ENCODE data around the gene PRLH. TPM values are rescaled to one million over a fixed set of nuclear protein-coding genes. Genes with fewer than 3 reads are reported as not detected.

PRLH gene
- total and polyA plus RNA-seq, 2 of the 13 experiments (the other 11 are each of a cell fraction or from before 2014, with no cell fraction given): not detected

DNA sequence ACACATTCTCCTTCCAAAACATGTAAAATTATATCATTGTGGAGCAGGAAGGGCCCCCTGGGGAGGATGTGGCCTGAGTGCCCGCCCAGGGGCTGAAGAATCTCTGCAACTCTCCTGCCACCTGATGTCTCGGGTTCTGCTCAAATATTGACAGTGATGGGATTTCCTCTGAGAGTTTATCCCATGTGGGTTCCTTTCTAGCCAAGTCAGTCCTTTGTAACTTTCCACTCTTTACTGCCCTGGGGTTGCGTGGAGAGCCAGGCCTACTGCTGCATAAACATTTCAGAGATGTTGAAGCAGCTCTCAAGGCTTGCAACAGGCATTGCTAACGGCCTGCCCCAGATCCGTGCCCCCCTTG is 28.1 kb downstream of the PRLH start (continued):
- no peak; the same call in 1 of the 2 replicates for TF ChIP-seq ZNF512B (CRISPR knock-in tag; IDR thresholded peaks at IDR 0.05; ENCODE audit: borderline replicate concordance)
- TF ChIP-seq ZNF564 (CRISPR knock-in tag; IDR thresholded peaks at IDR 0.05): no peak
- no peak for TF ChIP-seq CEBPZ (IDR thresholded peaks at IDR 0.05; ENCODE audit: low read length)
- no peak for TF ChIP-seq FOXP1 (IDR thresholded peaks at IDR 0.05)
- peak; percentile 15; the same call in 1 of the 2 replicates for TF ChIP-seq FOXP1 (CRISPR knock-in tag; IDR thresholded peaks at IDR 0.05)
- TF ChIP-seq BHLHE40 (IDR thresholded peaks at IDR 0.05; ENCODE audit: low read length): 0 out of 2 replicates have a peak, but pooled peaks have one; percentile 13
- 0 out of 2 replicates have a peak, but pooled peaks have one; percentile 82 for TF ChIP-seq ZNF354B (CRISPR knock-in tag; IDR thresholded peaks at IDR 0.05)
- TF ChIP-seq RERE (CRISPR knock-in tag; IDR thresholded peaks at IDR 0.05; ENCODE audit: low read depth): no peak
- no peak for TF ChIP-seq JDP2 (CRISPR knock-in tag; IDR thresholded peaks at IDR 0.05; ENCODE audit: borderline replicate concordance)
- TF ChIP-seq FOXA1 (IDR thresholded peaks at IDR 0.05): no peak
- TF ChIP-seq FOXA1 (CRISPR knock-in tag; IDR thresholded peaks at IDR 0.05): peak; percentile 77
- TF ChIP-seq RFXAP (CRISPR knock-in tag; IDR thresholded peaks at IDR 0.05; ENCODE audit: borderline replicate concordance): no peak
- no peak for TF ChIP-seq ZBTB1 (CRISPR knock-in tag; IDR thresholded peaks at IDR 0.05; ENCODE audit: borderline replicate concordance)
- peak; percentile 72 for TF ChIP-seq ISL2 (CRISPR knock-in tag; IDR thresholded peaks at IDR 0.05)
- no peak for TF ChIP-seq KLF16 (CRISPR knock-in tag; IDR thresholded peaks at IDR 0.05)
- peak; percentile 24; the same call in 1 of the 2 replicates for TF ChIP-seq PRMT3 (CRISPR knock-in tag; IDR thresholded peaks at IDR 0.05; ENCODE audit: borderline replicate concordance, low read depth)
- no peak for TF ChIP-seq ZSCAN31 (CRISPR knock-in tag; IDR thresholded peaks at IDR 0.05; ENCODE audit: low read depth)
- no peak for TF ChIP-seq ZNF235 (CRISPR knock-in tag; IDR thresholded peaks at IDR 0.05; ENCODE audit: borderline replicate concordance)
- TF ChIP-seq FOXK1 (CRISPR knock-in tag; IDR thresholded peaks at IDR 0.05; ENCODE audit: borderline replicate concordance, low read depth): no peak
- TF ChIP-seq SALL1 (CRISPR knock-in tag; IDR thresholded peaks at IDR 0.05): peak; percentile 49
- no peak for TF ChIP-seq PAWR (CRISPR knock-in tag; IDR thresholded peaks at IDR 0.05; ENCODE audit: borderline replicate concordance)
